Thoracic aorta (tissue), 2 donors: ENCODE results near the gene GADD45G. TPM values are rescaled to one million over a fixed set of nuclear protein-coding genes. Genes with fewer than 3 reads are reported as not detected.

ENCODE experiments used
- ATAC-seq: fragments of 150-250 bp; one replicate; pipeline ENCODE4 v1.8.0; 2017; ENCODE audit warnings: low read depth; ENCODE audit not compliant: insufficient number of reproducible peaks, low FRiP score
- DNase-seq: peaks from one replicate; pipeline ENCODE4 v3.0.0-alpha.2; 2020; ENCODE audit warnings: low spot score
- H3K27ac ChIP-seq, 2 donors: fragments of 200-600 bp; sonication (generic); 1 replicate in 1 of 2; 2 replicates in 1 of 2; pipeline ENCODE4 v1.5.1; 2016; ENCODE audit warnings: mild to moderate bottlenecking in 2 of 2, moderate library complexity in 2 of 2
- H3K27me3 ChIP-seq: fragments of 200-600 bp; sonication (generic); replicated peaks from 2 replicates; pipeline ENCODE4 v1.6.0; 2016; ENCODE audit warnings: mild to moderate bottlenecking; ENCODE audit not compliant: insufficient read depth
- H3K36me3 ChIP-seq: fragments of 200-600 bp; sonication (generic); one replicate; pipeline ENCODE4 v1.5.1; 2016
- H3K4me1 ChIP-seq, 2 donors: fragments of 200-600 bp; sonication (generic); 1 replicate in 1 of 2; 2 replicates in 1 of 2; pipeline versions ENCODE4 v1.5.1 to v1.6.0; 2016; ENCODE audit warnings: low read depth in 2 of 2, mild to moderate bottlenecking in 1 of 2; ENCODE audit not compliant: control insufficient read depth in 1 of 2
- H3K4me3 ChIP-seq: fragments of 200-600 bp; sonication (generic); 2 replicates; pipeline ENCODE4 v1.5.1; 2016; ENCODE audit warnings: mild to moderate bottlenecking
- H3K9me3 ChIP-seq: fragments of 200-600 bp; sonication (generic); 2 replicates; pipeline ENCODE4 v1.5.1; 2016
- total RNA-seq, 2 donors: library from RNA; depleted of rRNA; stranded (reverse); fragments of >200 nt; gene quantifications; one replicate each; pipeline versions ENCODE4 v1.1.0 to v1.2.3, GENCODE V29; 2016
- TF ChIP-seq, protein P1 (sequence below): fragments of 200-600 bp; sonication (generic); IDR thresholded peaks from one replicate; pipeline ENCODE4 v1.5.1; 2019; ENCODE audit warnings: antibody characterized with exemption

Gene GADD45G
- total RNA-seq, 2 donors from 2014 or later: 5.8 to 19.3 TPM

DNA sequence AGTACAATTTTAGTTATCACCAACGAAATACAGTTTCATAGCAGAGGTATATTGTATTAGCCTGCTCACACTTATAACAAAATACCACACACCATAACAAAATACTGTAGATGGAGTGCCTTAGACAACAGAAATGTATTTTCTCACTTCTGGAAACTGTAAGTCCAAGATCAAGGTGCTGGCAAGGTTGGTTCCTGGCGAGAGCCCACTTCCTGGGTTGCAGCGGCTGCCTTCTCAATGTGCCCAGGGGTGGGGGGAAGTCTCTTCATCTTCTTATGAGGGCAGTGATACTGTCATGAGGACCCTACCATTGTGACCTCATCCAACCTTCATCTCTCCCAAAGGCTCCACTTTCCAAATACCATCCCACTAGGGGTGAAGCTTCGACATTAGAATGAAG, 30.5 kb upstream of the GADD45G start:
- H3K27me3 ChIP-seq: no peaks in the 10 kb centered on the region
- H3K36me3 ChIP-seq: no peaks in the 10 kb centered on the region
- TF ChIP-seq, protein P1, sequence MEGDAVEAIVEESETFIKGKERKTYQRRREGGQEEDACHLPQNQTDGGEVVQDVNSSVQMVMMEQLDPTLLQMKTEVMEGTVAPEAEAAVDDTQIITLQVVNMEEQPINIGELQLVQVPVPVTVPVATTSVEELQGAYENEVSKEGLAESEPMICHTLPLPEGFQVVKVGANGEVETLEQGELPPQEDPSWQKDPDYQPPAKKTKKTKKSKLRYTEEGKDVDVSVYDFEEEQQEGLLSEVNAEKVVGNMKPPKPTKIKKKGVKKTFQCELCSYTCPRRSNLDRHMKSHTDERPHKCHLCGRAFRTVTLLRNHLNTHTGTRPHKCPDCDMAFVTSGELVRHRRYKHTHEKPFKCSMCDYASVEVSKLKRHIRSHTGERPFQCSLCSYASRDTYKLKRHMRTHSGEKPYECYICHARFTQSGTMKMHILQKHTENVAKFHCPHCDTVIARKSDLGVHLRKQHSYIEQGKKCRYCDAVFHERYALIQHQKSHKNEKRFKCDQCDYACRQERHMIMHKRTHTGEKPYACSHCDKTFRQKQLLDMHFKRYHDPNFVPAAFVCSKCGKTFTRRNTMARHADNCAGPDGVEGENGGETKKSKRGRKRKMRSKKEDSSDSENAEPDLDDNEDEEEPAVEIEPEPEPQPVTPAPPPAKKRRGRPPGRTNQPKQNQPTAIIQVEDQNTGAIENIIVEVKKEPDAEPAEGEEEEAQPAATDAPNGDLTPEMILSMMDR: no peak
- H3K4me3 ChIP-seq: no peak overlapping the region
- H3K9me3 ChIP-seq: no peaks in the 10 kb centered on the region
- H3K27ac ChIP-seq: no peak overlapping the region
- DNase-seq: no peak
- no peak for ATAC-seq
- H3K4me1 ChIP-seq: no peaks in the 10 kb centered on the region

DNA sequence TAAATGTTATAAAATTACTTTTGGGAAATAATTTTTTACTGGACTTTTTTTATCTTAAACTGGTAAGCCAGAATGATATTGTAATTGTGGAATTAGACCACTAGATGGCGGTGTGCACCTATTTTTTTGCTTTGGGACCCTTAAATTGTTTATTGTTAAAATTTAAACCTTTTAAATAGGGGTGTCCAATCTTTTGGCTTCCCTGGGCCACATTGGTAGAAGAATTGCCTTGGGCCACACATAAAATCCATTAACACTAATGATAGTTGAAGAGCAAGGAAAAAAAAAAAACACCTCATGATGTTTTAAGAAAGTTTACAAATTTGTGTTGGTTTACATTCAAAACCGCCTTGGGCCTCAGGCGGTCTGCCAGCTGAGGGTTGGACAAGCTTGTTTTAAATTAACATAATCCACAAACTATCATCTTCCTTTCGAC, 28.4 kb upstream of the GADD45G start:
- DNase-seq: no peak
- Histone ChIP-seq H3K4me3 (no peak overlapping the region), H3K4me1 (no peaks in the 10 kb centered on the region), H3K27ac (no peak overlapping the region), H3K9me3 (no peaks in the 10 kb centered on the region), H3K27me3 (no peaks in the 10 kb centered on the region), H3K36me3 (no peaks in the 10 kb centered on the region)
- TF ChIP-seq, protein P1: peak; percentile 75
- ATAC-seq: no peak

DNA sequence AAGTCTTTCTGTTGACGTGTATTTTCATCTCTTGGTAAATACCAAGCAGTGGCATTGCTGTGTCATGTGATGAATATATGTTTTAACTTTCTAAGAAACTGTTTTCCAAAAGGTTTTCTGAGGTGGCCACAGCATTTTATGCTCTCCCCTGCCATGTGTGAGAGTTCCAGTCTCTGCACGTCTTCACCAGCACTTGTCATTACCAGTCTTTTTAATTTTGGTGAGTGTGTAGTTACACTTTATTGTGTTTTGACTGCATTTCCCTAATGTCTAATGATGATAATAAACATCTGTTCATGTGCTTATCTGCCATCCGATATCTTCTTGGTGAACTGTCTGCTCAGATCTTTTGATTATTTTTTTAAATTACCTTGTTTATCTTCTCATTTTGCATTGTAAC, 27.4 kb upstream of the GADD45G start:
- H3K4me1 ChIP-seq: no peaks in the 10 kb centered on the region
- H3K27ac ChIP-seq: no peak overlapping the region
- ATAC-seq: no peak
- no peaks in the 10 kb centered on the region for H3K9me3 ChIP-seq
- H3K27me3 ChIP-seq: no peaks in the 10 kb centered on the region
- H3K36me3 ChIP-seq: no peaks in the 10 kb centered on the region
- TF ChIP-seq, protein P1: no peak
- no peak overlapping the region for H3K4me3 ChIP-seq
- DNase-seq: no peak

DNA sequence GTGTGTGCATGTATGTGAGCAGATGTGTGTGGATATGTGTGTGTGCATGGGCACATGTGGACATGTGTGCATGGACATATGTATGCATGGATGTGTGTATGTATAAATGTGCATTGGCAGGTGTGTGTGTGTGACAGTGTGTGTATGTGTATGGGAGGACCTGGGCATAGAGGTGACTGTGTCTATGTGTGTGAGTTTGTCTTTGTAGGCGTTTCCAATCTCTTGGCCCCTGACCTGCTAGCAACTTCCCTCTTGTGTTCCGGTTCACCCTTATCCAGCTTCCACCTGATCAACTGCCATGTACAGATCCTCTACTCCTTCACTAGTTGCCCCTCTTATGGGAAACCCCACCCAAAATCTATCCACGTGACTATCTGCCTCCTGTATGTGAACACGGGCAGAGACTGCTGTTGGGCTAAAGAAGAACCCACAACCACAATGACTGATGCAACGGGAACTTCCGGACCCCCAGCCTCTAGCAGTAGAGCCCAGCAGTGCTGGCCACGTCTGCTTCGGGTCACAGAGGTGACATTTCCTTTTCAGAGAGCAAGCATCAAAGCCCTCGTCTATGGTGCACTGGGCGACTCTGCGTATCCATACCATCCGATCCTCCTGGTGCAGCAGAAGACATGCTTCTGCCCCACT, 24.9 kb upstream of the GADD45G start:
- Histone ChIP-seq H3K36me3 (no peaks in the 10 kb centered on the region), H3K4me1 (no peaks in the 10 kb centered on the region), H3K27me3 (no peaks in the 10 kb centered on the region), H3K9me3 (no peaks in the 10 kb centered on the region), H3K4me3 (no peak overlapping the region), H3K27ac (no peak overlapping the region)
- no peak for ATAC-seq
- DNase-seq: no peak
- TF ChIP-seq, protein P1: no peak

DNA sequence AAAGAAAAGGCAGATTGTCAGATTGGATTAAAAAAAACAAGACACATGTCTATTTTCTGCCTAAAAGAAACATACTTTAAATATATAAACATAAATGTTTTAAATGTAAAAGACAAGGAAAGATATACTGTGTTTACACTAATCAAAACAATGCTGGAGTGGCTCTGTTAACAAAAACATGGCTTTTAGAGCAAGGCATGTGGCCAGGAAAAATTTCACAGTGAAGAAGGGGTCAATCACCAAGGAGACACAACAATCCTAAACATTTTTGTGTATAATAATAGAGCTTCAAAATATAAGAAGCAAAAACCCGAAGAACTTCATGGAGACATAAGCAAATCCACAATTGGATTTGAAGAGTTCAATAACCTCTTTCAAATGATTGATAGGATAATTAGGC, 18.5 kb upstream of the GADD45G start:
- TF ChIP-seq, protein P1: no peak
- DNase-seq (no peak), ATAC-seq (no peak)
- no peaks in the 10 kb centered on the region for H3K9me3 ChIP-seq
- no peaks in the 10 kb centered on the region for H3K36me3 ChIP-seq
- no peaks in the 10 kb centered on the region for H3K4me1 ChIP-seq
- no peaks in the 10 kb centered on the region for H3K27me3 ChIP-seq
- H3K27ac ChIP-seq: no peak overlapping the region
- H3K4me3 ChIP-seq: no peak overlapping the region
